Mucosa of rectum (tissue), 2 donors: Measurements from ENCODE around the gene PTH2R.
"Not testable (repeated sequence)": the region's sequence is repeated elsewhere in the genome, so short reads cannot be mapped to it uniquely, and the experiment has no call there.

Experiments used
- H3K27ac ChIP-seq, 2 donors: one replicate each; pipeline ENCODE4 v1.7.0; 2013; ENCODE audit warnings: inconsistent platforms in 2 of 2, low read depth in 2 of 2, low read length in 2 of 2
- H3K27me3 ChIP-seq, 2 donors: one replicate each; pipeline ENCODE4 v1.7.0; 2013; ENCODE audit warnings: low read length in 2 of 2; ENCODE audit not compliant: control insufficient read depth in 2 of 2, insufficient read depth in 2 of 2
- H3K36me3 ChIP-seq, 2 donors: one replicate each; pipeline ENCODE4 v1.7.0; 2013; ENCODE audit warnings: low read length in 2 of 2; ENCODE audit not compliant: control insufficient read depth in 2 of 2, insufficient read depth in 2 of 2
- H3K4me1 ChIP-seq, 2 donors: one replicate each; pipeline ENCODE4 v1.7.0; 2013; ENCODE audit warnings: low read length in 2 of 2, mild to moderate bottlenecking in 1 of 2; ENCODE audit not compliant: control insufficient read depth in 2 of 2, insufficient read depth in 2 of 2
- H3K4me3 ChIP-seq, 2 donors: one replicate each; pipeline ENCODE4 v1.7.0; 2013; ENCODE audit warnings: low read length in 2 of 2
- H3K9ac ChIP-seq, 2 donors: one replicate each; pipeline ENCODE4 v1.7.0; 2013; ENCODE audit warnings: low read length in 2 of 2, low read depth in 1 of 2, mild to moderate bottlenecking in 1 of 2
- H3K9me3 ChIP-seq, 2 donors: one replicate each; pipeline ENCODE4 v1.7.0; 2013; ENCODE audit warnings: low read length in 2 of 2; ENCODE audit not compliant: control insufficient read depth in 2 of 2
- donor health status: healthy.
- donor health status: Normal muscosa, but diverticular disease.

The PTH2R gene

DNA sequence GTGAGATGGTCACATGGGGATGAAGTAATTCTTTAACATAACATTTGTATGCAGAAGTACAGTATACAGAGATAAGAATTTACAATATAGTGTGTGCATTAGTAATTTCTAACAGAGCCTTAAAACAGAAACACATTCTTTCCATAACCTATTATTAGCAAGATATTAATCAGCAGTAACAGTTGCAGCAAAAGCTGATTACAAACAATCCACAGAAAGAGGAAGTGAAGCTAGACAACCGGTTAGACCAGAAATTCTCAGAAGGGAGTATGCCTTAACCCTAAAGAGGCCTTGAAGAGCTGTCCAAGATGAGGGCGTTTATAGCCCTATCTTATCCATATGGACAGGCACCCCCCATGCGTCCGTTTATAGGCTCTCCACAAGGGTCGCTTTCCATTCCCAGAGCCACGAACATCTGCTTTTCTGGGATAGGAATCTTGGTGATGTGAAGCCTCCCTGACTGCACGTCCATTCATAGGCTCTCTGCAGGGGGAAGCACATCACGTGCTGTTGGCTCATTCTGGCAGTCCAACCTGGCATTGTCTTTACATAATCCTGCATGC is 75.9 kb downstream of the PTH2R start:
- H3K36me3 ChIP-seq, H3K9ac ChIP-seq, H3K4me1 ChIP-seq, H3K4me3 ChIP-seq, H3K9me3 ChIP-seq, H3K27me3 ChIP-seq, H3K27ac ChIP-seq: not testable (repeated sequence)

DNA sequence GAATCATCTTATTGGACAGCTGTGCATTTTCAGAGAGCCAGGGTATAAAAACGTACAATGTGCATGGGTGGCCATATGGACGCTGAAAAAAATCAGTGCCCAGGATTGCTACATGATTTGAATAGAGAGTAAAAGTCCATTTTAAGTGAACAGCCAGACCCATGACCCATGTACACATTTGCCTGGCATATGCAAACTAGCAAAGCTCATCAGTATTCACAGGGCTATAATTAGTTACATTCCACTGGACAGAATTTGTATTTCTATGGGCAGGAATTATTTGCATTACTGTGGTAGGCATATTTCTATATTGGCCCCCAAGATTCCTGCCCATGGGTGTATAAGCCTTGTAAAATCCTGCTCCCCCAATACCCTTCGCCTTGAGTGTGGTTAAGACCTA is 78.8 kb downstream of the PTH2R start:
- no peak overlapping the region for H3K9ac ChIP-seq
- H3K4me3 ChIP-seq = no peak overlapping the region
- H3K36me3 ChIP-seq = no peaks in the 10 kb centered on the region
- H3K9me3 ChIP-seq = no peaks in the 10 kb centered on the region
- no peak overlapping the region for H3K27ac ChIP-seq
- H3K4me1 ChIP-seq = peaks cover 0 to 3% of the 10 kb centered on the region in 2 donors
- no peaks in the 10 kb centered on the region for H3K27me3 ChIP-seq

DNA sequence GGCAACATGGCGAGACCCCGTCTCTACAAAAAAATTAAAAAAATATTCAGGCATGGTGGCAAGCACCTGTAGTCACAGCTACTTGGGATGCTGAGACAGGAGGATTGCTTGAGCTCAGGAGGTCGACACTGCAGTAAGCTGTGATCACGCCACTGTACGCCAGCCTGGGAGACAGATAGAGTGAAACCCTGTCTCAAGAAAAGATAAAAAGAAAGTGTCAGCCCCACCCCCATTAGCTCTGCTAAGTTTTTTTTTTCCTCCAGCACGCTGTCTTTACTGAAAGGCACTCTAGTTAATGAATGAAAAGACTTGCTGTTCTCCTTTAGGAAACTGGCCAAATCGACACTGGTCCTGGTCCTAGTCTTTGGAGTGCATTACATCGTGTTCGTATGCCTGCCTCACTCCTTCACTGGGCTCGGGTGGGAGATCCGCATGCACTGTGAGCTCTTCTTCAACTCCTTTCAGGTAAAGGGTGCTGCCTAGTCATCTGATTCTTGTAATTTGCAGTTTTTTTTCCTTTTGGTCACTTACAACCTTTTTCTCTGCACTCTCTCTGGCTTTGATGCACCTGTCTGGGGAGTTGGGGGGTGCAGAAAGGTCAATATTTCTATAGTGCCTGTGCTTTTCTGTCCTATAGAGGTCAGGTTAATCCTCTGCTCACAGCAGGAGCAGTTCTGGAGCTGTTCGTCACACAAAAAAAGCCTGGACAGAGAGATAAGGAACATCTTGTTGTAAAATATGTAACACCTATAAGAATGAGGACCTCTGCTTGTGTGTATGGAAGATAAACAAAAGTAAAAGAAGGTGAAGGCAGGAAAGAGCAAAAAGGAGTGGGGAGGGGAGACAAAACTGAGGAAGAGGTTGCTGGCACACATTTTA is 82.3 kb downstream of the PTH2R start:
- Histone ChIP-seq H3K4me1 (peaks cover 0 to 3% of the 10 kb centered on the region in 2 donors), H3K9me3 (no peaks in the 10 kb centered on the region), H3K36me3 (no peaks in the 10 kb centered on the region), H3K27ac (no peak overlapping the region), H3K9ac (no peak overlapping the region), H3K27me3 (no peaks in the 10 kb centered on the region), H3K4me3 (no peak overlapping the region)

DNA sequence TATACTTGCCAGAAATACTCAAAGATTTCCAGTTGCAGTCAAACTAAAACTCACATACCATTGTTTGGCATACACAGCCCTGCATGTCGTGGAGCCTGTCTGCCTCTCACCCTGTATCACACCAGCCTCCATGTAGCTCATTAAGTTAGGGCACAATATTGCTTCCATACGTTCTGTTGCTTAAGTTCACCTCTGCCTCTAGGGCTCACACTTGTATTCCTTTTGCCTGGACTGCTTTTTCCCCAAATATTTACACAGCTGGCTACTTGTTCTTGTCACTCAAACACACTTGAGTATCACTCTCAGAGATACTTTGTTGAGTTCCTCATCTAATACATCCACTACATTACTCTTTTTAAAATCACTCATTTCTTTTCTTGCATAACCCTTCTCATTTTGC is 83.1 kb downstream of the PTH2R start:
- Histone ChIP-seq H3K4me3 (no peak overlapping the region), H3K36me3 (no peaks in the 10 kb centered on the region), H3K4me1 (peaks cover 0 to 3% of the 10 kb centered on the region in 2 donors), H3K9ac (no peak overlapping the region), H3K9me3 (no peaks in the 10 kb centered on the region), H3K27me3 (no peaks in the 10 kb centered on the region), H3K27ac (no peak overlapping the region)

DNA sequence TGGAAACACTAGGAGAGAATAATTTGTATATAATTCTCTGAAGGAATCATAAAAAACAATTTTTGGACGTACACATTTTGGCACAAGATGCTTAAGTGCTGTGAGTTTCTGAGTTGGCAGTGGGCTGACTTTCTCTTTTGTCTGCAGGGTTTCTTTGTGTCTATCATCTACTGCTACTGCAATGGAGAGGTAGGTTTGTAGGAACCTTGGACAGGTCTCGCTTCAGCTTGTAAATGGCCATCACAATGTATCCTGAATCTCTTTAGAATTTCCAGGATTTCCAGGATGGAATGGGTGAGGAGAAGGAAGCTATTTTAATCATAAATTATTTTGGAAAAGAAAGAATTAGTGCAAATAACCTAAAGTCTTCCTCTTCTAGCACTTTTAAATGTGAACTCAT is 83.9 kb downstream of the PTH2R start:
- Histone ChIP-seq H3K9ac (no peak overlapping the region), H3K4me1 (peaks cover 0 to 3% of the 10 kb centered on the region in 2 donors), H3K9me3 (no peaks in the 10 kb centered on the region), H3K4me3 (no peak overlapping the region), H3K36me3 (no peaks in the 10 kb centered on the region), H3K27ac (no peak overlapping the region), H3K27me3 (no peaks in the 10 kb centered on the region)

DNA sequence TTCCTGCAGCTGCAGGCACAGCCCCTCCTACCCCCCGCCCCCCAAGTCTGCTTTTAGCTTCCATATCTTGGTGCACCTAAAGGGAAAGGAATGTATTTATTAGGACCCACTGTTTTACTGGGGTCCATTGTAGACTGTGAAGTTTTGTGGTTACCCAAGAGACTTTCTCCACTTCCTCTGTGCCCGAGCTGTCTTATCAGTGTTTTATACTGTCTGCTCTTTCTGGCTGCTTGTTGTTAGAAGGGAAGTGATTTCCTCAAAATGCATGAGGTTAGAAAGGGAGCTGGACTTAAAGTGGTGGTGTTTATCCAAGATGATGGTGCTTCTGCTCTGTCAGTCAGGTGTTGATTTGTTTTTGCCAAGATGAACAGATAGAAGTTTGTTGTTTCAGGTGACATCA is 85.0 kb downstream of the PTH2R start:
- H3K4me1 ChIP-seq = peaks cover 0 to 3% of the 10 kb centered on the region in 2 donors
- no peaks in the 10 kb centered on the region for H3K9me3 ChIP-seq
- H3K36me3 ChIP-seq = no peaks in the 10 kb centered on the region
- no peak overlapping the region for H3K27ac ChIP-seq
- no peak overlapping the region for H3K4me3 ChIP-seq
- no peak overlapping the region for H3K9ac ChIP-seq
- H3K27me3 ChIP-seq = no peaks in the 10 kb centered on the region

DNA sequence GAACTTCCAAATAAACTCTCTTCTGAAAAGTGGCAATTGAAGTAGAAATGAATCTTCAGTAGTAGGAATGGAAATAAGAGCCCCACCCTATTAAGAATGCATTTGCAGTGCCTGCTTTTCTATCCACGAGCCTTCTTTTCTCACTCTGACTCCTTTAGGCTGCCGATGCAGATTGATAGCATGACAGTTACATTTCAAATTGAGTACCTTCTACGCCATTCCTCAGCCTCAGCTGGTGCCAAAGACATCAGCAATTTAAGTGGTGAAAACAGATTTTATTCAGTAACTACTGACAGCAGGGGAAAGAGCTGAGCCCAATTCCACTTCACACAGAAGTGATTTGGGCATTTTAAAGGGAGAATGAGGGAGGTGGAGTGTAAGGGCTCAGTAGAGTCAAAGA is 85.5 kb downstream of the PTH2R start:
- no peak overlapping the region for H3K4me3 ChIP-seq

DNA sequence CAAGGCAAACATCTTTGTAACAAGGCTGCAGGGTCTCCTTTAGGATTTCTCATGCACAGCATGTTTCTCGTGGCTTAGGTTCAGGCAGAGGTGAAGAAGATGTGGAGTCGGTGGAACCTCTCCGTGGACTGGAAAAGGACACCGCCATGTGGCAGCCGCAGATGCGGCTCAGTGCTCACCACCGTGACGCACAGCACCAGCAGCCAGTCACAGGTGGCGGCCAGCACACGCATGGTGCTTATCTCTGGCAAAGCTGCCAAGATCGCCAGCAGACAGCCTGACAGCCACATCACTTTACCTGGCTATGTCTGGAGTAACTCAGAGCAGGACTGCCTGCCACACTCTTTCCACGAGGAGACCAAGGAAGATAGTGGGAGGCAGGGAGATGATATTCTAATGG is 86.6 kb downstream of the PTH2R start:
- H3K9me3 ChIP-seq = no peaks in the 10 kb centered on the region
- H3K36me3 ChIP-seq = no peaks in the 10 kb centered on the region
- H3K27ac ChIP-seq = no peak overlapping the region
- no peak overlapping the region for H3K4me3 ChIP-seq
- no peak overlapping the region for H3K9ac ChIP-seq
- H3K4me1 ChIP-seq = peaks cover 0 to 3% of the 10 kb centered on the region in 2 donors
- H3K27me3 ChIP-seq = no peaks in the 10 kb centered on the region

More for the DNA sequence above, 85.5 kb downstream of the PTH2R start:
- Histone ChIP-seq H3K9ac (no peak overlapping the region), H3K27ac (no peak overlapping the region), H3K36me3 (no peaks in the 10 kb centered on the region), H3K27me3 (no peaks in the 10 kb centered on the region), H3K4me1 (peaks cover 0 to 3% of the 10 kb centered on the region in 2 donors), H3K9me3 (no peaks in the 10 kb centered on the region)

DNA sequence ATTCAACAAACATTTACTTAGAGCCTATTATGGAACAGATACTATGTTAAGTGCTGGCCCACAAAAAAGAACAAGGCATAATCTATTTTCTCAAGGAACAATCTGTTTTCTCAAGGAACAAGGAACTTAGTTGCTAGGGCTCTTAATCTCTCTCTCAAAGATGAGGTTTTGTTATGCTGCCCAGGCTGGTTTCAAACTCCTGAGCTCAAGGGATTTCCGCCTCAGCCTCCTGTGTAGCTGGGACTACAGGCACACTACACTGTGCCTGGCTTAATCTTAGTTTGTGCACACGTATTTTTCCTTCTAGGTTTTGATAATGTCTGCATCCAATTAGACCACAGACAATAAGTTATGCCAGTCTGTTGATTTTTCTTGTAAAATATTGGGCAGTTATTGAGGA is 89.5 kb downstream of the PTH2R start:
- Histone ChIP-seq H3K4me1 (peaks cover 0 to 2% of the 10 kb centered on the region in 2 donors), H3K27ac (no peak overlapping the region), H3K36me3 (no peaks in the 10 kb centered on the region), H3K9ac (no peak overlapping the region), H3K27me3 (no peaks in the 10 kb centered on the region), H3K9me3 (no peaks in the 10 kb centered on the region), H3K4me3 (no peak overlapping the region)

DNA sequence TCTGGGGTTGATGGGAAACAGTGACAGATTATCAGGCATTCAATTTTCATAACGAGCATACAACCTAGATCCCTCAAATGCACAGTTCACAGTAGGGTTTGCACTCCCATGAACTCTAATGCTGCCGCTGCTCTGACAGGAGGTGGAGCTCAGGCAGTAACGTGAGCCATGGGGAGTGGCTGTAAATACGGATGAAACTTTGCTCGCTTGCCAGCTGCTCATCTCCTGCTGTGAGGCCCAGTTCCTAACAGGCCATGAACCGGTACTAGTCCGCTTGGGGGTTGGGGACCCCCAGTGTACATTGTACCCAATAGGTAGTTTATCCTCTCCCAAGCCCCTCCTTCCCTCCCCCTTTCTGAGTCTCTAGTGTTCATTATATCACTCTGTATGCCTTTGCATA is 94.6 kb downstream of the PTH2R start:
- Histone ChIP-seq H3K36me3 (no peaks in the 10 kb centered on the region), H3K4me1 (peaks cover 0 to 3% of the 10 kb centered on the region in 2 donors), H3K9me3 (no peaks in the 10 kb centered on the region), H3K27ac (no peak overlapping the region), H3K4me3 (no peak overlapping the region), H3K27me3 (no peaks in the 10 kb centered on the region), H3K9ac (no peak overlapping the region)
